Cerebellar cortex (tissue), 1 donor: ENCODE results near the gene TUBA3C.

Source experiments
- DNase-seq: peaks from one replicate; pipeline ENCODE4 v3.0.0-alpha.2; 2015; ENCODE audit warnings: low spot score

The TUBA3C gene

GRCh38 chr13:19161308-19161707 is 20.3 kb downstream of the TUBA3C start:
- DNase-seq: no peak

DNA sequence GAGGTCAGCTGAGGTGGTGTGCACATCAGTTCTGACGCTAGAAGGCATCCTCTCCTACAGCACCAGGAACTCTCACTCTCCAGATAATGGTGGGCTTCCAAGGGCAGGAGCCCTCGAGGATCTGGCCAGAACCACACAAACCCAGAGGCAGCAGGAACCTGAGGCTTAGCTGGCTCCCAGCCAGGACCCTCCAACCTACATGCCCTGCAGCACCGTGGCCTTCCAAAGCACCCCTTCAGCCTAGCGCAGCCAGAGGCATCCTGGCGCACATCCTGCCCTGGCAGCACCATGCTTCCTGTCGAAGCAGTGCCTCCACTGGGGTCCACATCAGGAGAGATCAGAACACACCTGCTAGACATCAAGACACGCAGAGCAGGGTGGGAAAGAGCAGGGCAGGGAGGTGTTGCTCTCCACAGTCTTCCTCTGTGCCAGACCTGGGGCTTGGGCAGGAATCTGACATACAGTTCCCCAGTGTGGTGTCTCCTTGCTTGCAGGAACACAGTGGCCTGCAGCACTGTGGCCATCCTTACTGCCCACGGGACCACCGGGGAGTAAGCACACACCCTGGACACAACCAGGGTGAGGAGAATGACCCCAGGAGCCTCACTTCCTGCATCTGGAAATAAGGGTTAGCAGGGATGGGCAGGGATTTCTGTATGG is 21.7 kb downstream of the TUBA3C start:
- no peak for DNase-seq

DNA sequence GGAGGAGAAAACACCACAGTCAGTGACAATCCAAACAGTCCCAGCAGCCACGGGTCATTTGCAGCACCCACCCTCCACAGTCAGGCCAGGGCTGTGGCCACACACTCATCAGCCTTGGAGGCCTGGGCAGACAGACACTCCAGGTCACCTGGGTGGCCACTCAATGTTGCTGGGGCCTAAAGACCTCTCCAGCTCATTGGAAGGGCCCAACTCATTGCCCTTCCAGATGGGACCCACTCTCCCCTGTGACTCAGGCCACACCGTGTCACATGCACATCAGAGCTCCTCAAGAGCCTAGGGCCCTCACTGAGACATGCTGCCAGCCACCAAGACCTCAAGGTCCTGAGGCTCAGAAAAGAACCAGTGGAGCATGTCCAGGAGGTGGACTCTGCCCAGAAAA is 22.4 kb downstream of the TUBA3C start:
- DNase-seq: no peak

GRCh38 chr13:19158526-19159174 is 23.0 kb downstream of the TUBA3C start:
- no peak for DNase-seq

- no peak for DNase-seq
Observed at GRCh38 chr13:19158006-19158405, 23.6 kb downstream of the TUBA3C start.

DNA sequence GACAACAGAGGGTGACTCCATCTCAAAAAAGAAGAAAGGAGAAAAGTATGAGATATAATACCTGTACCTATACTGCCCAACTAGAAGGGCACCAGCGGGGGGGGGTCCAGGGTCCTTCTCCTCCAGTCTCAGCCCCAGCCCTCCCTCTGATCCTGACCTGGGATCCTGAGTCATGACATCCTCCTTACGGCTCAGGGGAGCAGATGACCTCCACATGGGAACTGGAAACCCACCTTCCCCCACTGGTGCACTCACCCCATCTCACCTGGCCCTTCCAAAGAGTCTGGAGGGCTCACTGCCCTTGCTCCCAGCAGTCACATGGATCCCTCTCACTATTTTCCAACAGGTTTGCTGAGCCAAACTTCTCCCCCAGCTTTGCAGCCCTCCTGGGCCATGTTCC is 24.2 kb downstream of the TUBA3C start:
- DNase-seq: no peak

DNA sequence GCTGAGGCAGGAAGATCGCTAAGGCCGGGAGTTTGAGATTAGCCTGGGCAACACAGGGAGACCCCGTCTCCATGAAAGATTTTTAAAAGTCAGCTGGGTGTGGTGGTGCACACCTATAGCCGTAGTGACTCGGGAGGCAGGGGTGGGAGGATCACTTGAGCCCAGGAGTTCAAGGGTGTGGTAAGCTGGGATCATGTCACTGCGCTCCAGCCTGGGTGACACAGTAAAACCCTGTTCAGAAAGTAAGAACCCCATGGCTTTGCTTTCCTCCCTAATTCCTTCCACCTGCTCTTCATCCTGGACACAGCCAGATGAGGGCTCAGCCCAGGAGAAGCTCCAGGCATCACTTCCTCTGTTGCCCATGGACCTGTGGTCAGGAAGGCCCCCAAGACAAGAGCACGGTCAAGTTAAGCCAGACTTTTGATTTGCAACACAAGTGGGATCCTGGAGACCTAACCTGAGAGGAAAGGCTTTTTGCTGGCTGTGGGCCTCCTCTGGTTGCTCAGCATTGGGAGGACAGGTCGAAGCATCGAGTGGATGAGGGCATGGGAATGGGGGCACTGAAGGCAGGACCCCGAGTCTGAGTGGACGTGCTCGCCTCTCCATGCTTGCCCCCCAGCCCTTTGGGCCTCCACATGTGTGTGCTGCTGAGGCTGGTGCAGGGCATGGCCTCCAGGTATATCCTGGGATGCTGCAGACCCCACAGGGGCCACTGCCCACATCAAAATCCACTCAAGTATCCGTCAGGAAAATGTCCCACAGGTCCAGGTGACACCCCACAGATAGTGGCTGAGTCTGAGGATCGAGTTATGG is 25.4 kb downstream of the TUBA3C start:
- DNase-seq: no peak

DNA sequence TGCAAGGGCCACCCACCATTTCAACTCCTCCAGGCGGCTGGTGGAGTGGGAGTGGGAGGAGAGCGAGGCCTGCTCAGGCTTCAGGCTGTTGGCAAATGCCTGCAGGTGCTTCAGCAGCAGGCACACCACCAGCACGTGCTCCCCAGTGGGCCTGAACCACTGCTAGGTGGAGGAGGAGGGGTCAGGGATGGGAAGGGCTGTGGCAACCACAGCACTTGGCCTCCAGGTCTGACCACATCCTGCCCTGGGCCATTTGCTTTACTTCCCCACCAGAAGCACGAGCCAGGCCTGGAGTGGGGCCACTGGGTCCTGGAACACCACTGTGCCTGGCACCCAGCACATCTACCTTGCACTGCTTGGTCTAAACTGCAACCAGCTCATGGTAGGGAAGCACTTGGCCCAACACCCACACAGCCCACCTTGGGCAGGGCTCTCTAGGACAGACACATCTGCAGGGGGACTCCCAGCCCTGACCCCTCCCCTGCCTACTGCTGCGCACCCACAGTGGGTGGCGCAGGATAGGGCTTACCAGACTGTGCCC is 26.2 kb downstream of the TUBA3C start:
- DNase-seq: no peak

GRCh38 chr13:19154843-19155242 is 26.8 kb downstream of the TUBA3C start:
- no peak for DNase-seq

GRCh38 chr13:19153782-19154450 is 27.7 kb downstream of the TUBA3C start:
- no peak for DNase-seq

- peak; percentile 3 for DNase-seq
Observed at GRCh38 chr13:19152403-19152802, 29.2 kb downstream of the TUBA3C start.

GRCh38 chr13:19151581-19152263 is 29.9 kb downstream of the TUBA3C start:
- DNase-seq: no peak

DNA sequence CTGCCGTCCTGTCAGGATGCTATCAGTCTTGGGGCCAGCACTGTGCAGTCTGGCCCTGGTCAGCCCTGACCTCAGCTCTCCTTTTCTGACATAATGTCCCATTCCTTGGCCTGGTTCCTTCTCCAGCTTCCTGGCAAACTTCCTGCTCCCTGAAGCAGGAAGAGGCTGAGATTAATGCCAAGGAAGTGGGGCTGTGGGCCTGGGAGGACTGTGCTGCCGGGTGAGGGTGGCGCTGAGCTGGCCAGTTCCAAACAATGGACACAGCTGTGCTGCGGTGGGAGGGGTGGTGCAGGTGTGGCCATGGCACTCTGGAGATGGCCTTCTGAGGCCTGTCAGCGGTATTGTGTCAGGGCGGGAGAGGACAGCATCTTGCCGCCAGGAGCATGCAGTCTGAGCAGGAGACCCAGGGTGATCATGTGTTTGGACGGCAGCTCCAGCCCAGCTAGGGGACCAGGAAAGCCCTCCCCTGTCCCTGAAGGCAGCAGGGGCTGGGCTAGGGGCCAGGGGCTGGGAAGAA is 30.9 kb downstream of the TUBA3C start:
- DNase-seq: peak; percentile 4

- no peak for DNase-seq
Observed at GRCh38 chr13:19150226-19150625, 31.4 kb downstream of the TUBA3C start.

- no peak for DNase-seq
Observed at GRCh38 chr13:19148561-19148960, 33.1 kb downstream of the TUBA3C start.
